Stimulated activated naive CD8-positive, alpha-beta T cell treated with anti-CD3 and anti-CD28 coated beads, Interleukin-15, amount 100 ng/mL, for 72 hours (primary cell): ENCODE measurements around the gene DHX34.
"Not testable (repeated sequence)": the region's sequence is repeated elsewhere in the genome, so short reads cannot be mapped to it uniquely, and the experiment has no call there.

Source experiments
- ATAC-seq: fragments of 150-1000 bp; cut with Tn5 transposase; 2 replicates; pipeline ENCODE4 v1.10.0; 2021; ENCODE audit warnings: mild to moderate bottlenecking, moderate library complexity
- DNase-seq, 2 donors: peaks; one replicate each; pipeline ENCODE4 v3.0.0; 2021 to 2022
- H3K27ac Mint-ChIP-seq, 2 donors: one replicate each; pipeline ENCODE4 v1.8.0; 2022; ENCODE audit warnings: mild to moderate bottlenecking in 2 of 2, mixed read lengths in 2 of 2, moderate library complexity in 2 of 2
- H3K27me3 Mint-ChIP-seq: one replicate; pipeline ENCODE4 v1.8.0; 2022; ENCODE audit warnings: mixed read lengths
- H3K4me1 Mint-ChIP-seq: one replicate; pipeline ENCODE4 v1.8.0; 2022; ENCODE audit warnings: mild to moderate bottlenecking, mixed read lengths
- H3K4me3 Mint-ChIP-seq, 2 donors: one replicate each; pipeline ENCODE4 v1.8.0; 2022; ENCODE audit warnings: mild to moderate bottlenecking in 2 of 2, mixed read lengths in 2 of 2, moderate library complexity in 1 of 2
- H3K9me3 Mint-ChIP-seq, 2 donors: one replicate each; pipeline ENCODE4 v1.8.0; 2022; ENCODE audit warnings: mixed read lengths in 2 of 2

DHX34 gene

GRCh38 chr19:47344425-47344824, 4.7 kb upstream of the DHX34 start:
- DNase-seq (no peak), ATAC-seq (no peak)
- Mint-ChIP-seq H3K27ac (no peak overlapping the region), H3K9me3 (no peaks in the 10 kb centered on the region), H3K27me3 (no peaks in the 10 kb centered on the region), H3K4me3 (no peak overlapping the region), H3K4me1 (peaks cover 13% of the 10 kb centered on the region)

- DNase-seq, H3K27ac Mint-ChIP-seq, H3K27me3 Mint-ChIP-seq, H3K4me3 Mint-ChIP-seq, ATAC-seq, H3K9me3 Mint-ChIP-seq: not testable (repeated sequence)
- peaks cover 29% of the 10 kb centered on the region for H3K4me1 Mint-ChIP-seq
Observed at GRCh38 chr19:47346024-47346423, 3.1 kb upstream of the DHX34 start.

GRCh38 chr19:47350630-47351029, 1.5 kb downstream of the DHX34 start:
- Mint-ChIP-seq H3K9me3 (no peaks in the 10 kb centered on the region), H3K27ac (no peak overlapping the region), H3K4me1 (peaks cover 60% of the 10 kb centered on the region), H3K27me3 (no peaks in the 10 kb centered on the region), H3K4me3 (peak overlapping the region; percentile 54 to 90)
- ATAC-seq (no peak), DNase-seq (no peak)

- H3K4me1 Mint-ChIP-seq: peaks cover 60% of the 10 kb centered on the region
- no peak overlapping the region for H3K27ac Mint-ChIP-seq
- no peaks in the 10 kb centered on the region for H3K27me3 Mint-ChIP-seq
- H3K9me3 Mint-ChIP-seq: no peaks in the 10 kb centered on the region
- DNase-seq: no peak
- no peak overlapping the region for H3K4me3 Mint-ChIP-seq
- no peak for ATAC-seq
Observed at GRCh38 chr19:47351548-47351947, 2.4 kb downstream of the DHX34 start.

GRCh38 chr19:47352095-47352494, 3.0 kb downstream of the DHX34 start:
- H3K4me1 Mint-ChIP-seq: peaks cover 60% of the 10 kb centered on the region
- no peak for DNase-seq
- no peak overlapping the region for H3K4me3 Mint-ChIP-seq
- ATAC-seq: no peak
- no peaks in the 10 kb centered on the region for H3K27me3 Mint-ChIP-seq
- no peak overlapping the region for H3K27ac Mint-ChIP-seq
- H3K9me3 Mint-ChIP-seq: no peaks in the 10 kb centered on the region

- no peak for DNase-seq
- Mint-ChIP-seq H3K27me3 (no peaks in the 10 kb centered on the region), H3K4me3 (no peak overlapping the region), H3K27ac (no peak overlapping the region), H3K4me1 (peaks cover 59% of the 10 kb centered on the region), H3K9me3 (no peaks in the 10 kb centered on the region)
- ATAC-seq: no peak
Observed at GRCh38 chr19:47353307-47353712, 4.2 kb downstream of the DHX34 start.

GRCh38 chr19:47356900-47357299, 7.8 kb downstream of the DHX34 start:
- peaks cover 24% of the 10 kb centered on the region for H3K4me1 Mint-ChIP-seq

GRCh38 chr19:47357788-47358680, 8.9 kb downstream of the DHX34 start:
- Mint-ChIP-seq H3K27me3 (no peaks in the 10 kb centered on the region), H3K27ac (peak overlapping the region in 1 of 2 donors; percentile 25), H3K4me3 (no peak overlapping the region), H3K9me3 (no peaks in the 10 kb centered on the region), H3K4me1 (peaks cover 13% of the 10 kb centered on the region)
- no peak for DNase-seq
- no peak for ATAC-seq

More at GRCh38 chr19:47356900-47357299, 7.8 kb downstream of the DHX34 start:
- H3K27ac Mint-ChIP-seq: no peak overlapping the region
- no peaks in the 10 kb centered on the region for H3K9me3 Mint-ChIP-seq
- H3K27me3 Mint-ChIP-seq: no peaks in the 10 kb centered on the region
- ATAC-seq: no peak
- no peak for DNase-seq
- H3K4me3 Mint-ChIP-seq: no peak overlapping the region

GRCh38 chr19:47358936-47359335, 9.8 kb downstream of the DHX34 start:
- H3K4me3 Mint-ChIP-seq: no peak overlapping the region
- no peaks in the 10 kb centered on the region for H3K27me3 Mint-ChIP-seq

GRCh38 chr19:47362321-47362720, 13.2 kb downstream of the DHX34 start:
- H3K4me1 Mint-ChIP-seq: no peaks in the 10 kb centered on the region
- no peak overlapping the region for H3K4me3 Mint-ChIP-seq
- no peak for DNase-seq
- H3K9me3 Mint-ChIP-seq: no peaks in the 10 kb centered on the region
- ATAC-seq: no peak
- H3K27me3 Mint-ChIP-seq: no peaks in the 10 kb centered on the region
- no peak overlapping the region for H3K27ac Mint-ChIP-seq

More at GRCh38 chr19:47358936-47359335, 9.8 kb downstream of the DHX34 start:
- H3K4me1 Mint-ChIP-seq: peaks cover 8% of the 10 kb centered on the region
- DNase-seq (no peak), ATAC-seq (no peak)
- H3K27ac Mint-ChIP-seq: no peak overlapping the region
- no peaks in the 10 kb centered on the region for H3K9me3 Mint-ChIP-seq

- ATAC-seq (no peak), DNase-seq (no peak)
- Mint-ChIP-seq H3K27ac (no peak overlapping the region), H3K27me3 (no peaks in the 10 kb centered on the region), H3K4me1 (no peaks in the 10 kb centered on the region), H3K9me3 (no peaks in the 10 kb centered on the region), H3K4me3 (no peak overlapping the region)
Observed at GRCh38 chr19:47363758-47364531, 14.8 kb downstream of the DHX34 start.

GRCh38 chr19:47365455-47365854, 16.3 kb downstream of the DHX34 start:
- not testable (repeated sequence) for H3K27ac Mint-ChIP-seq, H3K9me3 Mint-ChIP-seq, ATAC-seq, H3K4me1 Mint-ChIP-seq, H3K27me3 Mint-ChIP-seq, H3K4me3 Mint-ChIP-seq, DNase-seq

GRCh38 chr19:47370045-47370611, 21.0 kb downstream of the DHX34 start:
- H3K27ac Mint-ChIP-seq: peak overlapping the region in 1 of 2 donors; percentile 50
- H3K4me3 Mint-ChIP-seq: no peak overlapping the region
- no peak for ATAC-seq

GRCh38 chr19:47371261-47371660, 22.1 kb downstream of the DHX34 start:
- no peak overlapping the region for H3K27ac Mint-ChIP-seq
- H3K27me3 Mint-ChIP-seq: no peaks in the 10 kb centered on the region
- peaks cover 5% of the 10 kb centered on the region for H3K4me1 Mint-ChIP-seq
- no peaks in the 10 kb centered on the region for H3K9me3 Mint-ChIP-seq
- no peak for ATAC-seq
- H3K4me3 Mint-ChIP-seq: no peak overlapping the region
- DNase-seq: no peak

More at GRCh38 chr19:47370045-47370611, 21.0 kb downstream of the DHX34 start:
- no peaks in the 10 kb centered on the region for H3K4me1 Mint-ChIP-seq
- no peak for DNase-seq
- H3K9me3 Mint-ChIP-seq: no peaks in the 10 kb centered on the region
- H3K27me3 Mint-ChIP-seq: no peaks in the 10 kb centered on the region

- ATAC-seq (no peak), DNase-seq (no peak)
- Mint-ChIP-seq H3K4me3 (no peak overlapping the region), H3K9me3 (no peaks in the 10 kb centered on the region), H3K27ac (no peak overlapping the region), H3K4me1 (peaks cover 5% of the 10 kb centered on the region), H3K27me3 (no peaks in the 10 kb centered on the region)
Observed at GRCh38 chr19:47372603-47373002, 23.5 kb downstream of the DHX34 start.
